Nucleus accumbens (tissue), 56 donors: Measurements from ENCODE around the gene SLC10A2.

Source experiments
- DNase-seq, 56 donors: peaks; one replicate each; lab custom pipeline; 2025; lab: John Stamatoyannopoulos, UW

Gene SLC10A2

GRCh38 chr13:102999499-102999898 lies 66.7 kb downstream of the SLC10A2 start:
- no peak for DNase-seq
